ENCODE results near the gene ARMC6.

DNA sequence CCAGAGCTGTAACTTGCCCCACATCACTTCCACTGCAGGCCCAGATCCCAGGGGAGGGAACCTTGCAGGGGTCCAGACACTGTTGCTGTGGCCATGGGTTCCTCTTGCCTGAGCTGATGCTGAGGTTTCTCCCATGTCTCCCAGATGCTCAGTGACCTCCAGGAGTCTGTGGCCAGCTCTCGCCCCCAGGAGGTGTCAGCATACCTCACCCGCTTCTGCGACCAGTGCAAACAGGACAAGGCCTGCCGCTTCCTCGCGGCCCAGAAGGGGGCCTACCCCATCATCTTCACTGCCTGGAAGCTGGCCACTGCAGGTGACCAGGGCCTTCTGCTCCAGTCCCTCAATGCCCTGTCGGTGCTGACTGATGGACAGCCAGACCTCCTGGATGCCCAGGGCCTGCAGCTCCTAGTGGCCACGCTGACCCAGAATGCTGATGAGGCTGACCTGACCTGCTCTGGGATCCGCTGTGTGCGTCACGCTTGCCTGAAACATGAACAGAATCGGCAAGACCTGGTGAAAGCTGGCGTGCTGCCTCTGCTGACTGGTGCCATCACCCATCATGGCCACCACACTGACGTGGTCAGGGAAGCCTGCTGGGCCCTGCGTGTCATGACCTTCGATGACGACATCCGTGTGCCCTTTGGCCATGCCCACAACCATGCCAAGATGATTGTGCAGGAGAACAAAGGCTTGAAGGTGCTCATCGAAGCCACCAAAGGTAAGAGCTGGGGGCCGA lies 18.2 kb downstream of the ARMC6 start:
- TF ChIP-seq, protein P1, sequence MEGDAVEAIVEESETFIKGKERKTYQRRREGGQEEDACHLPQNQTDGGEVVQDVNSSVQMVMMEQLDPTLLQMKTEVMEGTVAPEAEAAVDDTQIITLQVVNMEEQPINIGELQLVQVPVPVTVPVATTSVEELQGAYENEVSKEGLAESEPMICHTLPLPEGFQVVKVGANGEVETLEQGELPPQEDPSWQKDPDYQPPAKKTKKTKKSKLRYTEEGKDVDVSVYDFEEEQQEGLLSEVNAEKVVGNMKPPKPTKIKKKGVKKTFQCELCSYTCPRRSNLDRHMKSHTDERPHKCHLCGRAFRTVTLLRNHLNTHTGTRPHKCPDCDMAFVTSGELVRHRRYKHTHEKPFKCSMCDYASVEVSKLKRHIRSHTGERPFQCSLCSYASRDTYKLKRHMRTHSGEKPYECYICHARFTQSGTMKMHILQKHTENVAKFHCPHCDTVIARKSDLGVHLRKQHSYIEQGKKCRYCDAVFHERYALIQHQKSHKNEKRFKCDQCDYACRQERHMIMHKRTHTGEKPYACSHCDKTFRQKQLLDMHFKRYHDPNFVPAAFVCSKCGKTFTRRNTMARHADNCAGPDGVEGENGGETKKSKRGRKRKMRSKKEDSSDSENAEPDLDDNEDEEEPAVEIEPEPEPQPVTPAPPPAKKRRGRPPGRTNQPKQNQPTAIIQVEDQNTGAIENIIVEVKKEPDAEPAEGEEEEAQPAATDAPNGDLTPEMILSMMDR (IDR thresholded peaks at IDR 0.05) = no peak
- TF ChIP-seq, protein P2, sequence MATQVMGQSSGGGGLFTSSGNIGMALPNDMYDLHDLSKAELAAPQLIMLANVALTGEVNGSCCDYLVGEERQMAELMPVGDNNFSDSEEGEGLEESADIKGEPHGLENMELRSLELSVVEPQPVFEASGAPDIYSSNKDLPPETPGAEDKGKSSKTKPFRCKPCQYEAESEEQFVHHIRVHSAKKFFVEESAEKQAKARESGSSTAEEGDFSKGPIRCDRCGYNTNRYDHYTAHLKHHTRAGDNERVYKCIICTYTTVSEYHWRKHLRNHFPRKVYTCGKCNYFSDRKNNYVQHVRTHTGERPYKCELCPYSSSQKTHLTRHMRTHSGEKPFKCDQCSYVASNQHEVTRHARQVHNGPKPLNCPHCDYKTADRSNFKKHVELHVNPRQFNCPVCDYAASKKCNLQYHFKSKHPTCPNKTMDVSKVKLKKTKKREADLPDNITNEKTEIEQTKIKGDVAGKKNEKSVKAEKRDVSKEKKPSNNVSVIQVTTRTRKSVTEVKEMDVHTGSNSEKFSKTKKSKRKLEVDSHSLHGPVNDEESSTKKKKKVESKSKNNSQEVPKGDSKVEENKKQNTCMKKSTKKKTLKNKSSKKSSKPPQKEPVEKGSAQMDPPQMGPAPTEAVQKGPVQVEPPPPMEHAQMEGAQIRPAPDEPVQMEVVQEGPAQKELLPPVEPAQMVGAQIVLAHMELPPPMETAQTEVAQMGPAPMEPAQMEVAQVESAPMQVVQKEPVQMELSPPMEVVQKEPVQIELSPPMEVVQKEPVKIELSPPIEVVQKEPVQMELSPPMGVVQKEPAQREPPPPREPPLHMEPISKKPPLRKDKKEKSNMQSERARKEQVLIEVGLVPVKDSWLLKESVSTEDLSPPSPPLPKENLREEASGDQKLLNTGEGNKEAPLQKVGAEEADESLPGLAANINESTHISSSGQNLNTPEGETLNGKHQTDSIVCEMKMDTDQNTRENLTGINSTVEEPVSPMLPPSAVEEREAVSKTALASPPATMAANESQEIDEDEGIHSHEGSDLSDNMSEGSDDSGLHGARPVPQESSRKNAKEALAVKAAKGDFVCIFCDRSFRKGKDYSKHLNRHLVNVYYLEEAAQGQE (IDR thresholded peaks at IDR 0.05; ENCODE audit: insufficient read depth in 1 of 2, low read depth in 2 of 2, low read length in 1 of 2) = no peak
- no peak for TF ChIP-seq POLR2AphosphoS5 (IDR thresholded peaks at IDR 0.05; ENCODE audit: low read depth, low read length)
